ENCODE data around the gene TTR.

TTR gene

DNA sequence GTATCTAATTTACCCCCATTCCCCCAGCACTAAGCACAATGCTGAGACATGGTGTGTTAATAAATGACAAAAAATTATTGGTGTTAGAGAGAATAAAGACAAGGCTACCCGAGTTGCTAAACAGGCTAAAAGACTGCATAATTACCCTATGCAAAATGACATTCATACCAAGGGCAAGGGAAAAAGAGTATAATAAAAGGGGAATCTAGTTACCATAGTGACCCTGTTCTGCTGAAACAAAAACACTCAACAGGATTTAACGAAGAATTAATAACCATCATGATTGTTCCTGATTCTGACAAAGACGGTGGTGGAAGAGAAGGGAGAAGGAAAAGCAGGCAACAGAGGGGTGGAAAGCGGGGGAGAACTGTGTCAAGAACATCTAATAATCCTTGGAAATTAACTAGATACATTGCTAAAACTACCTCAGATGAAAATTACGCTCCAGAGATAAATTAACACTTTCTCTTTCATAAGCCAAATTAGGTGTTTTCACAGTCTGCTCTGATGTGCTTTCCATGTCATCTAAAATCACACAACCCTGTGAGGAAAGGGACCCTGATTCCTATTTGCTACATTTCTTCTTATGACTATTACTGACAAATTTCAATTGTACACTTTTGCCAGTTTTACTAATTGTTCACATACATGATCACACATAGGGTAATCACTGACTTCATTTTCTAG, 25.5 kb downstream of the TTR start:
- DNase-seq: no peak

DNA sequence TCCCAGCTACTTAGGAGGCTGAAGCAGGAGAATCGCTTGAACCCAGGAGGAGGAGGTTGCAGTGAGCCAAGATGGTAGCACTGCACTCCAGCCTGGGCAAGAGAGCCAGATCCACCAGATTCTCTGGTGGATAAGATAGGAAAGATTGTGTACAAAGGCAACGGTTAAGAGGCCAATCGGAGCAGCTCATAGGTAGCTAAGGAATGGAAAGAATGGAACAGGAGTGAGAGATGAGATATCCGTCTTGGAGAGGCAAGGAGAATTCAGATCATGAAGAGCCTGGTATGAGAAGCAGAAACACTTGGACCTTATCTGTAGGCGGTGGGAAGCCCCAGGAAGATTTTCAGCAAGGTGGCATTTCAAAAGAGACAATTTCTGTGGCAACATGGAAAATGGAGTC, 27.1 kb downstream of the TTR start:
- no peak for DNase-seq

DNA sequence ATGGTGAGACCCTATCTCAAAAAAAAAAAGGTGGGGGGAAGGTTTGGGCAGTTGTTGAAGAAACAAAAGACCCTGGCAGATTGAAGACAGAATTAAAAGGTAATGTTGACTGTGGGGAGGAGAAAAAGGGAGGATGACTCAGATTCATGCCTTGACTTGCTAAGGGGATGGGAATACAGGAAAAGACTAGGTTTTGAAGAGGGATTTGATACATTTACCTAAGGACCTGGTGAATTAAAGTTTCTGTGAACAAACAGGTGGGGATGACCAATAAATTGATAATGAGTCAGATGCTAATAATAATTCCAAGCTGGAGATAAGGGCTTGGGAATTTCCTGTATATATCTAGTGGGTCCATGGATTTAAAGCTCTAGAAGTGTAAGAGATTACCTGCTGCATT, 27.6 kb downstream of the TTR start:
- no peak for DNase-seq

DNA sequence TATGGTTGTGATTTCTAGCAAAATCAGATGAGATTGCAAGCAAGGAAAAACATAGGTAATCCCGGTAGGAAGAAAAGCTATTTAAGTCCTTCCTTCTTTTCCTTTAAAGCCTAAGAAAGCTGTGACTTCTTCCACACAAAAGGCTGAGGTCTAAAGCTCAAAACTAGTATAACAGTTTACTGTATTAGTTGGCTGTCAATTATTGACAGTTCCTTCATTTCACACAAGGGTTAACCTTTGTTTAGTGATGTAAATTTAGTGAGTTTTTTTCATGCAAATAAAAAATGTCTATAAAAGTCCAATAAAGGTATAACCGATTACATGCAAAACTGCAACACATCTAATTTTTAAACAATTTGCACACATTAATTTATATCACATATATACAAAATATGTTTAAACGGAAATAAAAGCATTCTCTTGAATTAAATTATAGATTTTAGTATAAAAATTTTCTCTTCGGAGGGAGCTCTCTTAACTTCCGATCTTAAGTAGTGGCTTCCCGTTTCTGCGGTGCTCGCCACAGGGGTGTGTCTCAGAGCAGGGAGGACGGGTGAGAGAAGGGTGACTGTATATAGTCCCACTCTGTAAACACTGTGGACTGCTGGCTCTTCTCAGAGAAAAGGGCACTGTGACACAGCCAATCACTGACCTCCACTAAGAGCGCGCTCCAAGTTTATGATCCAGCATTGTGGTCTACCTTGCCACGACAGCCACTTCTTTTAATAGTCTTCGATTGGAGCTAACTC, 33.4 kb downstream of the TTR start:
- no peak for DNase-seq

DNA sequence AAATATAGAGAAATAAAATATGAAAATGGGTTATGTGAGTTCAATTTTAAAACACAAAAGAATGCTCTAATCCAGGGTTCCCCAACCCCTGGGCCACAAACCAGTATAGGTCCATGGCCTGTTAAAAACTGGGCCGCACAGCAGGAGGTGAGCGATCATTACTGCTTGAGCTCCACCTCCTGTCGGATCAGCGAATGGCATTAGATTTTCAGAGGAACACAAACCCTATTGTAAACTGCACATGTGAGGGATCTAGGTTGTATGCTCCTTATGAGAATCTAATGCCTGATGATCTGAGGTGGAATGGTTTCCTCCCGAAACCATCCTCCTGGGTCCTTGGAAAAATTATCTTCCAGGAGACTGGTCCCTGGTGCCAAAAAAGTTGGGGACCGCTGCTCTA, 34.7 kb downstream of the TTR start:
- no peak for DNase-seq

DNA sequence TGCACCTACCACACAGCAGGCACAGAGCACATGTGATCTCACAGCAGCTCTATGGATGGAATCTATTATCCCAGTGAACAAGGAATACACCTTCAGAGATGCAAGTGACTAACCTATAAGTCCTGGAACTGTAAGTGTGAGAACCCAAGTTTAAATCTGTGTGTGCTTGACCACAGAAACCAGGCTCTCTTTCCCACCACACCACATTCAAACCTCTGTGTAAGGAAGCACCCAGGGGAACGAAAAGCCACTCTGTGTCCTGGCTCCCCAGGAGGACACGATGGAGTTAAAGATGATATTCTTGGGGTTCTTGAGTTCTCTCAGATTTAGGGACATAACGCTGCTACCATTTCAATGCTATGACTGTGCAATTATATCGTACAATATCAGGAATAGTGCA, 38.9 kb downstream of the TTR start:
- DNase-seq: no peak

DNA sequence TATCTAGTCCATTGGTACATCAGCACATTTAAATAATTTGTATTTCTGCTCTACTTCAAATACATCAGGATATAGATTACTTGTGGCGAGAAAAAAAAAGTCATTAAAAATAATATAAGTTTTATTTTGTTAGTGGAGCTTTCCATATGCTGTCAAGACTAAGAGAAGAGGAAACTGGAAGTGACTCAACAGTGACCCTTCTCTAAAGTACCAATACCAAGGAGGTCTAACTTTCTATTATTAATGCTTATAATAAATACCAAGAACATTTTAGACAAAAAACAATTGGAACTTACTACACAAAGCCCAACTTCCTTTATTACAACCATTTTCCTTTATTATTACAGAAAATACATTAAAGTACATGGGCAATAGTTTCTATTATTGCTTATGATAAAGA, 39.8 kb downstream of the TTR start:
- no peak for DNase-seq

DNA sequence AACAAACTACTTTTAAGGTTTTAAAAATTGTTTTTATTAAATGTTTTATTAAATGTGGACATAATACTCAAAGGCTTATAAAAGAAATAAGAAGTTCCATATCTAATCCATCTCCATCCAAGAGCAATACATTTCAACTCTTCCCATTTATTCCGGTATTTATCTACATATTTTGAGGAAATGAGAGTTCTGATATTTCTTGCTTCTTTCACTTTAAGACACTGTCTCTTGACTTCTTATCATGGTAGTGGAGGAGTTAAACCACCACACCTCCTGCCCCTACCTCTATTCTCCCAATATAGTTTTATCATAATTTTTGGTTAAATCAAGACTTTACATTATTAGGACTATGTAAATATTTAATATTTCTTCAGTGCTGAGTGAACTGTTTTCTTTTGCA, 40.7 kb downstream of the TTR start:
- no peak for DNase-seq

DNA sequence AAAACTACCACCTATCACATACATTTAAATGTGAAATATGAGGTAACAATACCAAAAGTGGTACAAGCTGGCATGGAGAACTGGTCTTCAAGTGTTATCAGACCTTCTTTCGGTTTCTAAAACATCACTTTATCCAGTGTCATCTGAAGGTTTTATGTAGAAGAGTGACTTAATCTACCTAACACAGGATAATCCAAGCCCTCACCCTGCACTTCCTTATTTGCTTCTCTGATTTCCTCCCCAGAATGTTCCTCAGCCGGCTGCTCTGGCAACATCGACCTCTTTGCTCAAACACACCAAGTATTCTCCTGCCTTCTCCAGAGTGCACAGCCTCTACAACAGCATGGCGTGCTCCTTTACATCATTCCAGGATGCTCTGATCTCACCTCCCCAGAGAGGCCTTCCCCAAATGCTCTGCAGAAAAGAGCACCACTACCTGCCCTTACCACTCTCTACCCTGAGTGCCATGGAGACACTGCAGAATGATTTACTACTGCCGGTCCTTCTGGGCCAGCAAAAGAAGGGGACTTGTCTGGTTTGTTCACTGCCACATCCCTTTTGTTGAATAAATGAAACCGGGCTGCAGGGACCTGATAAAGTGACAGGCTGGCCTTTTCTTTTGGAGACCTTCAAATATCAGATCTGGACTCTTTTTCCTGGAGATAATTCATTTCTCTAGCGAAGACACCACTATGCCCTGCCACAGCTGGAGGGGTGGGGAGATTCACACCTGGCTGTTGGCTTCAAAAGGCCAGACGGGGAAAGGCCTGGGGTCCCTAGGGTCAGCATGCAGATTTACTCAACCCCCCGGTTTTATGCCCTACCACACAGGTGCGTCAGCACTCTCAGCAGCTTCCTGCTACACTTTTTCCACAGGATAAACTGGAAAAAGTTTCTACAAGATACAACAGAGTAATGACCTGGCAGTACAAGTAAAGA, 42.0 kb downstream of the TTR start:
- no peak for DNase-seq

DNA sequence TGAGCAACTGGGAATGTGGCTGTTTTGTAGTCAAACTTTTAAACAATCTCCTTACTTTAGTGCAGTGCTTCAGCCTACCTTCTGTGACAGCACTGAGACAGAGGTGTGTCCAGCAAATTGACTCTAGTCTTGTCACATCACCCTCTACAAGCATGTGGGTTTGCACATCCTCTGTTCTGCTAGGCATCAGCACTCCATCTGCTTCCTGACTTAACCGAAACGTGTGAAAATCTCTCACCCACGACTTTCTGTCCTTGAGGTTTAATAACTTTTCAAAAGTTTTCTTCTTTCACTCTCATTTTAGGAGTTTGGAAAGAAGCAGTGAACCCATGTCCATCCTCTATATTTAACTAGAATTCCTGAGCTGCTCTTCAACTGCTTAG, 42.6 kb downstream of the TTR start:
- DNase-seq: no peak

DNA sequence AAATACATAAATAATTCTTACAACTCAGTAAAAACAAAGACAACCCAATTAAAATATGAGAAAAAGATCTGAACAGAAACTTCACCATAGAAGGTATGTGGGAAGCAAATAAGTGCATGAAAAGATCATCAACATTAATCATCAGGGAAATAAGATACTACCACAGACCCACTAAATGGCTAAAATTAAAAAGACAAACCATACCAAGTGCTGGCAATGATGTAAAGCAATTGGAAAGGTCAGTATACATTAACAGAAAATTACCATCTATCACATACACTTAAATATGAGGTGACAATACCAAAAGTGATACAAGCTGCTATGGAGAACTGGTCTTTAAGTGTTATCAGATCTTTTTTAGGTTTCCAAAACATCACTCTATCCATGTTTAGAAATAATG, 44.7 kb downstream of the TTR start:
- DNase-seq: no peak

DNA sequence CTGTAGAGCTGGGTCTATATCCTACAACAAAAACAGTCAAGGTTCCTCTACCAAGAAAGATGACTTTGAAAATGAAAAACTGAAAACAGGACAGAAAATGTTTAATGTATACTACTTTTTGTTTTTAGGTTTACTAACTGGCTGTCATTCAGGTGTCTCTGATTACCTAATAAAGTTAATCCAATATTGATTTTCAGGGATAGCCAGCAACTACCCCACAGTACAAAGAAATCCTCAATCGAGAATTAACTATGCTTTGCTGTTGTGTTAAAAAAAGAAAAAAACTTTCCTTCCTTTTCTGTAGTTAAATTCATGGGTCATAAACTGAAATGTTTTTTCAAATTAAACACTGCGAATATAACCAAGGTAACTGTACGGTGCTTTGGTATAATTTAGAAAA, 45.8 kb downstream of the TTR start:
- DNase-seq: no peak

DNA sequence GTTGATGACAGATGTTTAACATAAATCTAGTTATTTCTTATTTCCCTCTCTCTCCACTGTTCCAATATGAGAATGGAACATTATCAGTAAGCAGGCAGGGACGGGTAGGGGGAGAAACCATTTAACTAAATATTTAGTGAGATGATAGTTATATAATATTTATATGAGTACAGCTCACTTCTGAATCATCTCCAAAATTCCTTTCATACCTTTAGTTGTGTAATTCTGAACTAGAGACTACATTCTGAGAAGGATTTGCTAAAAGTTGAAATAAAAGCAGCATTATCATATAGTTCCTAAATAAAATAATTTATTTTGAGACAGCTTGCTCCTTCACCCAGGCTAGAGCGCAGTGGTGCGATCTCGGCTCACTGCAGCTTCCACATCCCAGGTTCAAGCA, 51.3 kb downstream of the TTR start:
- no peak for DNase-seq

DNA sequence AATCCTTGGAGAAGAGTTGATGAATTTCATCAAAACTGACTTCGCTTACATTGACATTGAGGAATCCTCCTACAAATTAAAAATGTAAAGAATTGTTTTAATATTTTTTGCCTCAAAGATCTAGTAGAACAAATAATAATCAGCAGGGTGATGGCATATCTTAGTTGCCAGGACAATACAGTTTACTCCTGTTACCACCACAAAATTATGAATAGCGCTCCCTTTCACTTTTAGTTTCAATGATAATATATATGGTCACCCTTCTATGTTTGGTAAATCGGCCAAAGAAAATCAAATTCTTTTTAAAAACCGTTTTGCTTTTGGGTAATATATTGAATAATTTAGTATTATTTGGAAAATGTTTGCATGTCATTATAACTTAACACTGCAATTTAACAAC, 53.7 kb downstream of the TTR start:
- DNase-seq: no peak

DNA sequence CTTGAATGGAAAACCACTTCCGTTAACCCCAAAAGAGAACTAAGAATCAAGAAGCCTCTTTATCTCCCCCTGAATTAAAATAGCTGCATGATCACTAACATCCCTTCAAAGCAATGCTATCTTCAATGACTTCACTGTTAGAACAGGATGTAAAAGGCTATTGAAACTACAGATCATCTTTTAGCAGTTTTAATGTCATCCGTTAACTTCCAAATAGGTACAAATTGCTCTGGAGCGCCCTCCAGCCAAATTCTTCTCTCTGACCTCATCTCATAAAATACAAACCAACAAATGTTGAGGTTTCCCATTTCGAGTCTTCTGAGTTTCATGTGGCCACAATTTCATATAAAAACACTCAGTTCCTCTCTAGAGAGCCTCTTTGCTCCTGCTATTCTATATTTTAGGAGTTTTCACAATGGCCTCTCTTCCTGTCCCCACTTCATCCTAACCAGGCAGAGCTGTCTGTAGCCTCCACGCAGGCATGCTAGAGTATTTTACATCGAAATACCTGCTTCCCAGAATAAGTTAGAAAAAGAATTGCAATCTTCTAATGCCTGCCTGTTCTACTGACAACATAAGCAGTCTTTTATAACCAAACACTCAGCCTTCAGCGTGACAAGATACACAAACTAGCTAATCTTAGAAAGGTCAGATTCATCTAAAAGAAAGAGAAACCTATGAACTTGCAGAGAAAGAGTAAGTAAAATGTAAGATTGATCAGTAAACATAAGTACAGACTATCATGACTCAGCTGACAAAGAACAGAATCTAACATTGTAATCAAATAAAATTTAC, 54.9 kb downstream of the TTR start:
- DNase-seq: no peak

DNA sequence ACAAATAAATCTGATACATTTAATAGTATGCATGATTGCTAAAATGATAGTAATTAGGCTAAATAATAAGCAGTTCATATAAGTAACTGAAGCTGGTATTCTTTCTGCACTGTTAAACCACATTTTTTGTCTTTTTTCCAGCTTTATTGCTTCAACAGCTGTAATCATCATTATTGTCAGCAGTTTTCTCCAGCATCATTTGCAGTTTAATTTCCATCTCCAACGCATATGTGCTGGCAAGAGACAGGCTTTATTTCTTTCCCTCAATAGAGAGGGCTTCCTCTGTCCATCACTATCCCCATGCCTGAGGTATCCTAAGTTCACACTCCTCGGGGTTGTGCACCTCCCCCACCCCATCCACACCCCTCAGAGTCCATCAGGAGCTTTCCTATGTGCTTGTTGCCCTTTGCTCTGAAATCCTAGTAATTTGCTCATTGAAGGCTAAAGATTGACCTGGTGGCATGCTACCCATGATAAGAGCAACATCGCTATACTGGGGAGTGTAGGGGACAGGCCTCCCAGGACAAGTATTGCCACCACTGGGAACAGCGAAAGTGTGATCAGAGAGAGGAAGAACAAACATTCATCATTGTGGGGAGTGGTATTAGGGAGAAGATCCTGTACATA, 55.6 kb downstream of the TTR start:
- DNase-seq: no peak
